HG02943 (cell line): Measurements from ENCODE around the gene KRT71.
"Not testable (repeated sequence)": the region's sequence is repeated elsewhere in the genome, so short reads cannot be mapped to it uniquely, and the experiment has no call there.

Experiments
- ATAC-seq: cut with Tn5 transposase; IDR thresholded peaks from one replicate; pipeline ENCODE4 v1.9.1; 2021; ENCODE audit warnings: mild to moderate bottlenecking, low read depth, moderate library complexity; ENCODE audit not compliant: unreplicated experiment

KRT71 gene

DNA sequence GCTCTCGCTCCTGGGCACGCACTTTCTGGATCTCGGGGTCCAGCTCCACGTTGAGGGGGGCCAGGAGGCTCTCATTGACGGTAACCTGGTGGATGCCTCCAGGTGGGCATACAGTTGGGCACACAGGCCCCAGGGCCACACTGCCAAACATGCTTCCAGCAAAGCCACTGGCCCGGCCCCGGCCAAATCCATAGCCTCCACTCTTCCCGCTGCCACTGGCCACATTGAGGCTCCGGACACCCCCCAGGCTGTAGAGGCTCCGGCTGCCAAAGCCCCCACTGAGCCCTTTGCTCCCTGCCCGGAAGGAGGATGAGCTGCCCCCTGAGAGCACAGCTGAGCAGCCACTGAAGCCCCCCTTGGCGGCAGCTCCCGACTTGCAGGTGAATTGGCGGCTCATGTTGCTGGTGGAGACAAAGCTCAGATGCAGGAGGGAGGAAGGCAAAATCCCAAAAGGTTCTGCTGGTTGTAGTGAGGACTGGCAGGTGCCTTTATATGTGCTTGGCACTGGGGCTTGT, at the start of gene KRT71:
KRT71 (minus strand) TSS at position 465 of the 515 bp plus-strand sequence; CDS start at position 397, 68 bp downstream.
- ATAC-seq, result no peak

DNA sequence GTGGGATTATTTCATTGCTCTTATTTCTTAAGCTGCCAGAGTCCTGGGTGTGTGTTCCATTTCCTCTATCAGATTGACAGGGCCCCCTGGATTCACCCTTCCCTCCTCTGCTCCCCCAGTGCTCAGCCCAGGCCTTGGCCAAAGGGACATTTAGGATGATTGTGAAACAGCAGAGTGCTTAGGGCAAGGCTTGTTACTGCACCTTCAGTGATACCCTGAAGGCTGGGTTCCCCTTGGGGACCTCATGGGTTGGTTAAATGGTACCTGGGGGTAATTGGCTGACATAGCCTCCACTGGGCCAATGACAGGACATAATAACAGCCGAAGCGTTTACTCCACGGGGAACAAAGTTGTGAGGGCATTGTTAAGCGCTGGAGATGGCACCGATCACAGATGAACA, 49.6 kb upstream of the KRT71 start:
- no peak for ATAC-seq

DNA sequence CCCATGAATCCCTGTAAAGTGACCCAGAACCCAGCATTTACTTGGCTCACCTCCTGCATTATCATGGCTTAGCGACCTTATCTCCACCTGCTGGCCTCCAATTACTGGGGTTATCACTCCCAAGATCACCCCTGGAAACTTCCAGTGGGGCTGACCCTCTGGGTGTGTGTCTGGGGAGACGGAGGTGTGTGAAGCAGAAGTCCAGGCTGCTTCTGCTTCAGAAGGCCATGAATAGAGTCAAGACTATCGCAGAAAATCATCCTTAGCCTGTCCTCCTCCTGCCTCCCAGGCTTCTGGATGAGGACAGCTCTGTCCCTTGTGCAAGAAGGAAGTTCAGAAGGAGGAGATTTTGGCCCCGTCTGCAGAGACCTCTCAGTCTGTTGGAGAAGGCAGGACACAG, 48.7 kb upstream of the KRT71 start:
- no peak for ATAC-seq

DNA sequence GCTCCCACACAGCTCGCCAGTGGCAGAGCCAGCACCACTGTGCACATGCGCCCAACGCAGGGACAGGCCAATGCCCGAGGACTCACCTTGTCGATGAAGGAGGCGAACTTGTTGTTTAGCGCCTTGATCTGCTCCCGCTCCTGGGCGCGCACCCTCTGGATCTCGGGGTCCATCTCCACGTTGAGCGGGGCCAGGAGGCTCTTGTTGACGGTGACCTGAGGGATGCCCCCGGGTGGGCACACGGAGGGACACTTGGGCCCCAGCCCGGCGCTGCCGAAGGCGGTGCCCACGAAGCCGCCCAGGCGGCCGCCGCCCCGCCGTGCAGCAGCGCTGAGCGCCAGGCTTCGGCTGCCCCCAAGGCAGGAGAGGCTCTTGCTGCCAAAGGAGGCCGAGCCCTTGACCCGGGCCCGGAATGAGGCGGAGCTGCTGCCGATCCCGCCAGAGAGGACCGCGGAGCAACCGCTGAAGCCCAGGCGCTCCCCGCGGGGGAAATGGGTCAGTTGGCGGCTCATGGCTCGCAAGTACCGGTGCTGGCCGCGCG, 48.1 kb upstream of the KRT71 start, which contains the start of gene KRT72:
KRT72 (minus strand) TSS at position 523 of the 541 bp plus-strand sequence; CDS start at position 512, 11 bp downstream.
- ATAC-seq, result no peak

DNA sequence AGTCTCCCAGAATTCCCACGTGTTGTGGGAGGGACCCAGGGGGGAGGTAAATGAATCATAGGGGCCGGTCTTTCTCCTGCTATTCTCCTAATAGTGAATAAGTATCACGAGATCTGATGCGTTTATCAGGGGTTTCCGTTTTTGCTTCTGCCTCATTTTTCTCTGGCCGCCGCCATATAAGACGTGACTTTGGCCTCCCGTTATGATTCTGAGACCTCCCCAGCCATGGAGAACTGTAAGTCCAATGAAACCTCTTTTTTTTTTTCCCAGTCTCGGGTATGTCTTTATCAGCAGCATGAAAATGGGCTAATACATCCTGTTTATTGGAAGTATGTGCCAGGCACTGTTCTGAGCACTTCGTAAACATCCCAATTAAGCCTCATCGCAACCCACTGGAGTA, 47.5 kb upstream of the KRT71 start:
- ATAC-seq, result no peak

DNA sequence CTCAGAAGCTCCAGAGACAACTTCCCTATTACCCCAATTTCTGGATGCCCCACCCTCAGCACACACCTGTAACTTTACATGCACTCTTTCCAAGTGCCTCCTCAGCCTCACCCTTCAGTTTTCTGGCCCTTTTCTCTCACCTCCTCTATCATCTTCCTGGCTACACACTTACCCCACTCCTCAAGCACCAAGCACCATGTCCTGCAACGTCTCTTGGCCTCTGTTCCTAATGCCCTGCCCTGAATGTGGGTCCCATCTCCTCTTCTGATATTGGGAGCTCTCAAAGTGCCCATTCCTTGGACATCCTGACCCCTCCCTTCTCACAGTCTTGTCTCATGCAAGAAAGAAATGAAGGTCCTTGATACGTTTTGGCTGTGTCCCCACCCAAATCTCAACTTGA, 47.1 kb upstream of the KRT71 start:
- ATAC-seq, result no peak

DNA sequence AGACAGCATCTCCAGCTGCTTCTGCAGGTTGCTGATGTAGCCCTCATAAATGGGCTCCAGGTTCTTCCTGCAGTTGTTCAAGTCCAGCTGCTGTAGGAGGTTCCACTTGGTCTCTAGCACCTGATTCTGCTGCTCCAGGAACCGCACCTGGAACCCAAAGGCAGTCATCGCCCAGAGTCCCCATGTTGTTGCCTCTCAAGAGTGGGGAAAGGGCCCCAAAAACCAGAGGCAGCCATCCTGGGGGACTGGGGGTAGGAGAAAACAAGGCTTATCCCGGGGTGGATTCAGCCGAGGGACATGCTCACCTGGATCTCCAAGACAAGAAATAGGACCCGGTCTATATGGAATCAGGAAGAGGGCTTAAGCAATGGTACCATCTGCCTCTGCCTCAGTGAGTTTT, 46.0 kb upstream of the KRT71 start:
- ATAC-seq, result no peak

DNA sequence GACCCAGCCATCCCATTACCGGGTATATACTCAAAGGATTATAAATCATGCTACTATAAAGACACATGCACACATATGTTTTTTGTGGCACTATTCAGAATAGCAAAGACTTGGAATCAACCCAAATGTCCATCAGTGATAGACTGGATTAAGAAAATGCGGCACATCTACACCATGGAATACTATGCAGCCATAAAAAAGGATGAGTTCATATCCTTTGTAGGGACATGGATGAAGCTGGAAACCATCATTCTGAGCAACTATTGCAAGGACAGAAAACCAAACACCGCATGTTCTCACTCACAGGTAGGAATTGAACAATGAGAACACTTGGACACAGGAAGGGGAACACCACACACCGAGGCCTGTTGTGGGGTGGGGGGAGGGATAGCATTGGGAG, 41.3 kb upstream of the KRT71 start:
- ATAC-seq, result not testable (repeated sequence)

DNA sequence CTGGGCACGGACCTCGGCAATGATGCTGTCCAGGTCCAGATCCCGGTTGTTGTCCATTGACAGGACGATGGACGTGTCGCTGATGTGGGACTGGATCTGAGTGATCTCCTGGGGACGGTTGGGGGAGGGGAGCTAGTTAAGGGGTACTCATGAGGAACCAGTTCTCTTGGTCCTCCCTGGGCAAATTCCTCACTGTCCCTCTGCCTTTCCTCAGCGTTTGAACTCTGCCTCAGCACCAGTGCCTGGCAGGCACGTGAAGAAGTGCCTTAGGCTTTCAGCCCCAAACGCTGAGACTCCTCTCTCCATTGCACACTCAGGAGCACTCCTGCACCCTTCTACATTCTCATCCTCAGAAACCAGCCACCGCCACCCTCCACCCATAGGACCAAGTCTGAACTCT, 38.6 kb upstream of the KRT71 start:
- ATAC-seq, result no peak

DNA sequence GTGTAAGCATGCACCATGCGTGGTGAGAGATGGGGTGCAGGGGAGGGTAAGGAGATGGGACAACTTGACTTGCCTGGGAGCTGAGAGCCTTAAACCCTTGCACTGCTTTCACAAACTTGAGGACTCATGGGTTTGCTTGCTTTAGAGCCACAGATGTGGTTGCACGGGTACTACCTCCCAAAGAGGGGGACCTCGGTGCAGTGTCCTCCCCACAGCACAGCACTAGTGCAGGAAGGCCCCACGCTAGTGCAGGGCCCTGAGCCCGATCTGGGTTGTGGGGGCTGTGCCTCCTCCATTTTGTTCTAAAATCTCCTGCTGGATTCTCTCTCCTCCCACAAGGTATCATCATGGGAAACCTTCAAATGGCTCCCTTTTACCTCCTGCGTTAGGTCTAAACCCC, 37.1 kb upstream of the KRT71 start:
- no peak for ATAC-seq

DNA sequence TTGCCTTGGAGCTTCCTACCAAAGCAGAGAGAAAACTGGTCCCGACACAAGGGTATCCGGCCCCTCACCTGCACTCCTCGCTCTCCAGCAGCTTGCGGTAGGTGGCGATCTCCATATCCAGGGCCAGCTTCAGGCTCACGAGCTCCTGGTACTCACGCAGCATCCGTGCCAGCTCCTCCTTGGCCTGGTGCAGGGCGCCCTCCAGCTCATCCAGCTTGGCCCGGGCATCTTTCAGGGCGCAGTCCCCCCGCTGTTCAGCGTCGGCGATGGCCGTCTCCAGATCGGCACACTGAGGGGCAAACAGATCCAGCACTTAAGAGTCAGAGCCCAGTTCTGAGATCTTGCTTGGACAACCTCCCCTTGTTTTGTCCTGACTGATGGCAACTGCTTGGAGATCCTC, 34.6 kb upstream of the KRT71 start:
- no peak for ATAC-seq

DNA sequence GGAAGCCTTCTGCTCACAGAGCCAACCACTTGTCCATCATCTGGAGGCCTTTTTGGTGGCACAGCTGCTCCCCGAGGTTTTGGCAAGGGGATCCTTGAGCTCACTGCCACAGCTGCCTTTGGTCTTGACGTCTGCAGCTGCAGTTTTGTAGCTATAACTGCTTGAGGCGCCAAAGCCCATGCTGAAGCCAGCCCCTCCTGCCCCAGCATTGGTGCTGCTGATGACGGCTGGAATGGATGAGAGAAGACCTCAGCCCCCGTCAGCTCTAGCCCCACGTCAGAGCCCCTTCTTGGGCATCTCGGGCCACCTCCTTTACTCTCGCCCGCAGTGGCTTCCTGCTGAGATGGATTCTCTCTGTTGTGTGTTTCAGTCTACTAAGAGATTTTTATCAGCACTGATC, 33.0 kb upstream of the KRT71 start:
- no peak for ATAC-seq

DNA sequence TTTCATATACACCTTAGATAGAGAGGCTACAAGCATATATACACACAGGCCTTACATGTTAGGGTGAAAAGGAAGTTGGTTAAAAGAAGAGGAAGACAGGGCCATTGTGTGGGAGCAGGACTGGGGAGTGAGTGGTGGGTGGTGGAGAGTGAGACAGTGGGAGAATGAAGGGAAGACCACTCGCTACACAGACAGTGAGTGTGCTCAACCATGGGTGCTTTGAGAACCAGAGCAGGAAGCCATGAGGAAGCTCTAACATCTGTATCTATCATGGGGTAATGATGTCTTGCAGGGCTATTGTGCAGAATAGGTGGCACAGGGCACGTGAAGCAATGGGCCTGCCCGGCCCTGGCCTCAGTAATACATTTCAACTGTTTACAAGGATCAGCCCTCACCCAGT, 32.1 kb upstream of the KRT71 start:
- no peak for ATAC-seq

DNA sequence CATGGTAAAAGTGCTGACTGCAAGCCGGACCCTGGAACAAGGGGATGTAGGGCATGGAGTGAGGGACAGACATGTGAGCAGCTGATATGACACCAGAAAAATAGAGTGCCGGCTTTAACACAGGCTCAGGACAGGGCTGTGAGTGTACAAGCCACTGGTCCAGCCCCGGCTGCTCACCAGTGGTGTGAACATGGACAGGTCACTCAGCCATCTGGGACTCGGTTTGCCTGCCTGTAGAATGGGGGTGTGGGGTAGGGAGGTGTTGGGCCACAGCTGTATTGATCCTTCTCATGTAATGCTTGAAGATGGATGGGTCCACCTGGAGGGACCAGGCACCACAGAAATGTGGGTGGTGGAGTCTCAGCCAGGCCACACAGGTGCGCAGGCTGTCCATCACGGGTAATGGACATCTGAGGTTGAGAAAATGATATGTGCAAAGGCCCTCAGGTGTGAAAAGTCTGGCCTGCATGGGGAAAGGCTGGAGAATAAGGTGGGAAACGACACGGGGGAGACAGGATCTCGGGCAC, 31.3 kb upstream of the KRT71 start:
- no peak for ATAC-seq

DNA sequence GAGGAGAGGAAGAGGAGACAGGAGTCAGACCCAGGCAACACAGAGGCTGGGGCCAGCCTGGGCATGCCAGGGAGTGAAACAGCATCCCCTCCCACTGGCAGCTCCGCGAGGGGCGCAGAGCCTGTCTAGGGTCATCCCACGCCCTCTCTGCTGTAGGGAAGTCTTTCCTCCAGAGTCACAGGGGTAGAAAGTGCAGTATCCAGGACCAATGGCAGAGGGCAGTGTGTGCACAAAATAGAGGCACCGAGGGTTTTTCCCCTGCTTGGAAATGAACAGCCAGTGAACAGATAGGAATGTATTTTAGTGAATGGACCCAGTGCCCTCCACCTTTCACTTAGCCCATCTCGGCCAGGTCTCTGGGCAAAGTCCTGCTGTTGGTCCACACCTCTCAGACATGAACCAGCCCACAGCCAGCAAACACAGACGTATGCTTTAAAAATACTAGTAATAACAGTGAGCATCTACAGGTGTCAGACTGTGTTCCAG, 30.1 kb upstream of the KRT71 start:
- no peak for ATAC-seq

DNA sequence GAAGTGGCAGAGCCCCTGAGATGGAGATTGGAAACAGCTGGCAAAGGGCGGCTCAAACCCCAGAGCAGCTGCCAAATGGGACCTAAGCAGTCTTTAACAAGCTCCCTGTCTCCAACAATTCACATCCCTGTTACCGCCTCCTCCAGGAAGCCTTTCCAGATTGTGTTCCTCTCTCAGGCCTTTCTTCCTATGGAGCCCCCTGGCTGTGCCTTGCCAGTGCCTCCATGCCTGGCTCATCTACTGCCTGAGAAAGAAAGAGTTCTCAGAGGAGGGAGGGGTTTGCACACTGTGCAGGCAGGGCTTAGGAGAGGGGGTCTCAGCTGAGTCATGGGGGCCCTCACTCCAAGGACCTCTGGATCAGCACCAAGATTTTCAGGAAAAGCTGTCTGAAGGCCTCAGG, 29.5 kb upstream of the KRT71 start:
- ATAC-seq, result no peak

DNA sequence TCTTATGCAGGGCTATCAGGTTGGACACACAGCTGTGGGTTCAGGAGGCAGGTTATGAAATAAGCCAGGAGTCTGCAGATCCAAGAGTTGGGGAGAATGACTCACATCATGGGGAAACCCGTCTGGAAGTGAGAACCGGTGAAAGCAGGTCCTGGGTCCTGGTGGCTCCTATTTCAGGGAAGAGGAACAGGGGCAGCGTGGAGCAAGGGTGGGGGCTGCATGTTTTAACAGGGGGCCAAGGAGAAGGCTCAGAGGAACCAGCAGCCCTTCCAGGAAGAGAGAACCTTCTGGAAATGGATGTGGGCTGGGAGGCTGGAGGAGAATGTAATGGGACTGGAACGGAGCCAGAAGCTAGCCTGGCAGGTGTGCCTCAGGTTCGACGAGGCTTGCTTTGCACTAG, 28.5 kb upstream of the KRT71 start:
- no peak for ATAC-seq

DNA sequence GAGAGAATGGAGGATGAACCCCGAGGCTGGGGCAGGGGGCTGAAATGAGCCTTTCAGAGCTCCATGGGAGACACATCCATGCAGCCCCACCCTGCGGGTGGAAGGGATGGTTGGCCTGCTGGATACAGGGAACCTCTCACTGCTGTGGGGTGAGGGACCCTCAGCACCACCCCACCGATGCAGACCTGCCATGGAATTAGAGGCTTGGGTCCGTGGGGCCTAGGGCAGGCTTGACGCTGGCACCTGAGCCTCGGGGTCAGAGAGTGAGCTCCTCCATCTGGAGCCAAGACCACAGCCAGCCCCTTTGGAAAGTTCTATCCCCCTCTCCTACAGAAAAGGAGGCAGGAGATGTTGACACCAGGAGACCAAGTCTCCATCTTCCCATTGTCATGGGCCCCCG, 28.1 kb upstream of the KRT71 start:
- no peak for ATAC-seq

DNA sequence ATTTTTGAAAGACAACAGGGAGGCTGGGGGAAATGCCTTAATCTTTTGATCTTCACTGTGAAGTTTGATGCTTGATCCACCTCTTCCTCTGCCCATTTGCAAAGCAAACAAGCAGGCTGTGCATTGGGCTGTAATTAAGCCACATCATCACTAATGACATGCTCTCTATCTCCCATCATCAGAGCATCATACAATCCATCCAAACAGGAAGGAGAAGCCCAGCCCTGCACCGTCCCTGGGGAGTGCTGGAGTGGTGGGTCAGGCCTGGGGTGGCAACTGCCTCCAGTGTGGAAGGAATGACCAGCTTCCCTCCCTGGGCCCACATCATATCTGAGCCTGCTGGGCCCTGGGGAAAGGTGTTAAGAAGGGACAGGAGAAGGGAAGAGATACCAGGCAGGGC, 27.6 kb upstream of the KRT71 start:
- no peak for ATAC-seq

DNA sequence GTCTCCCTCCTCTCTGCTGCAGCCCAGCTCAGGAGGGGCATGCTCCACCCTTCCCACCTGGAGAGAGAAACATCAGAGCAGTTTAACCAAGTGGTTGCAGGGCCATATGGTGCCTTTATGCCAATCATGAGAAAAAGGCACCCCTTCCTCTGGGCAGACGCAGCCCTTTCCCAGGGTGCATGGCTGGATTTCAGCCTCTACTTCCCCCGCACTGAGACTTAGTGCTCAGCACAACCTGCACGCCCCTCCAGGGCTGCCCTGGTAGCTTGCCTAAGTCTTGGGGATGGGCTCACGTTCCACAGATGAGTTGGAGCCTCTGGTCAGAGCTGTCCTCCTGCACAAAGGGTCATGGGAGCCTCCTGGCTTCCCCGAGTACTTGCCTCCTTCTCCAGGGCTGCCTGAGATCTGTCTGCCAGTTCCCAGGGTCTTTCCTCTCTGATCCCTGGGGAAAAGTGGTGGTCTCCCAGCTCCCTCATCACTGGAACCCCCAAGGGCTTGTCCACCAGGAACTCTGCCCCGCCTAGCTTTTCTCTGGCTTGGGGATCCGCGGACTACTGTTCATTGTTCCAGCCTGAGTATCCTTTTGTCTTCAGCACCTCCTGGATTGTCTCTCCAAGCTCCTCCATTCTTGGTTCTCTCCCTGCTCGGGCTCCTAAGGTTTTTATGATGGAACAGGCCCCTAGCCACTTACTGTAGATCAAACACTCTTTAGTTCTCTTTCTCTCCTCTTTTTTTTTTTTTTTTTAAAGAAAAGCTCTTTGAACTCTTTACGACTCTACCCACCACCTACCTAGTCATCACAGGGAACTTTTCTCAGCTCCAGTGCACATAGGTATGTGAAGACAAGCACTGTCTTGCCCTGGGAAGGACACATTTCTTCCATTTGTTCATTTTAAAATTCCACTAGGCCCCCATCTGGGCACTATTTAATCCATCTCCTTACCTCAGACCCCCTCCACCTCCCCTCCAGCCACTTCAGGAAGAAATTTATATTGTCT, 26.8 kb upstream of the KRT71 start:
- no peak for ATAC-seq

DNA sequence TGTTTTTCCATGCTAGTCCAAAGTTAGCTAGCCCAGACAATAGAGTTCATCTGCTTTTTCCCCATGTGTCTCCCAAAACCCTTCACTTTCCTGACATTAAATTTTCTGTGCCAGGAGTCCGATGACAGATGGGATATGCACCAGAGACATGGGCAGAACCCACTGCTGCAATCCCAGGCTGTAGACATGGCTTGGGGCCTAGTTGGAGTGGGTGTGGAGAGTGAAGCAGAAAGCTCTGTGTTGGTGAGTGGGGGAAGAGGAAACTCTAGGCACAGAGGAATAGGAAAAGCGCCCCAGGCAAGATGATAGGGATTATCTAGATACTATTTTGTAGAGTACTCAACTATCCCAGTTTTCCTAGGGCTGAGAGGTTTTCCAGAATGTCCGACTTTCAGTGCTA, 25.5 kb upstream of the KRT71 start:
- ATAC-seq, result no peak
